HepG2 (cell line): Measurements from ENCODE around the gene E2F1. TPM values are rescaled to one million over a fixed set of nuclear protein-coding genes. Genes with fewer than 3 reads are reported as not detected.

Experiments used
- AGO2 ChIP-seq: fragments of 200-400 bp; formaldehyde crosslinking; optimal IDR thresholded peaks from 2 replicates; pipeline ENCODE3; 2017; ENCODE audit warnings: mild to moderate bottlenecking, low read depth, low read length, moderate library complexity
- BATF2 ChIP-seq: sonication (generic); formaldehyde crosslinking; IDR thresholded peaks from 2 replicates; pipeline ENCODE4 v1.8.0; 2022; ENCODE audit warnings: mild to moderate bottlenecking, missing genetic modification reagents, moderate library complexity
- ELF3 ChIP-seq: IDR thresholded peaks from 2 replicates; pipeline ENCODE4 v1.6.1; 2016; ENCODE audit warnings: missing genetic modification reagents, missing compliant biosample characterization
- HIC2 ChIP-seq: sonication (generic); formaldehyde crosslinking; IDR thresholded peaks from 2 replicates; pipeline ENCODE4 v1.9.0; 2022; ENCODE audit warnings: low read depth, missing genetic modification reagents
- HIVEP1 ChIP-seq: sonication (generic); formaldehyde crosslinking; IDR thresholded peaks from 2 replicates; pipeline ENCODE4 v1.4.0; 2020; ENCODE audit warnings: mild to moderate bottlenecking, missing genetic modification reagents
- HOXA3 ChIP-seq: sonication (generic); formaldehyde crosslinking; IDR thresholded peaks from 2 replicates; pipeline ENCODE4 v1.5.0; 2020; ENCODE audit warnings: missing genetic modification reagents
- IRF2 ChIP-seq: IDR thresholded peaks from 2 replicates; pipeline ENCODE4 v1.6.1; 2018; ENCODE audit warnings: missing genetic modification reagents, missing compliant biosample characterization
- NAIF1 ChIP-seq: sonication (generic); formaldehyde crosslinking; IDR thresholded peaks from 2 replicates; pipeline ENCODE4 v1.5.0; 2020; ENCODE audit warnings: mild to moderate bottlenecking, missing genetic modification reagents, borderline replicate concordance
- NCOR1 ChIP-seq: fragments of 200-600 bp; sonication (generic); IDR thresholded peaks from 2 replicates; pipeline ENCODE4 v1.7.0; 2017; ENCODE audit warnings: antibody characterized with exemption, low read length, borderline replicate concordance
- RARA ChIP-seq: IDR thresholded peaks from 2 replicates; pipeline ENCODE4 v1.6.1; 2016; ENCODE audit warnings: missing genetic modification reagents, missing compliant biosample characterization
- RNF219 ChIP-seq: sonication (generic); formaldehyde crosslinking; IDR thresholded peaks from 2 replicates; pipeline ENCODE4 v1.5.0; 2020; ENCODE audit warnings: mild to moderate bottlenecking, missing genetic modification reagents
- SNAPC4 ChIP-seq: sonication (generic); formaldehyde crosslinking; IDR thresholded peaks from 2 replicates; pipeline ENCODE4 v1.4.0; 2020; ENCODE audit warnings: mild to moderate bottlenecking, missing genetic modification reagents
- THAP11 ChIP-seq: IDR thresholded peaks from 2 replicates; pipeline ENCODE4 v1.6.1; 2016; ENCODE audit warnings: missing biosample characterization, missing genetic modification reagents
- XRCC5 ChIP-seq: fragments of 200-400 bp; formaldehyde crosslinking; optimal IDR thresholded peaks from 2 replicates; pipeline ENCODE3; 2017; ENCODE audit warnings: mild to moderate bottlenecking, low read length
- ZBTB3 ChIP-seq: sonication (generic); formaldehyde crosslinking; IDR thresholded peaks from 2 replicates; pipeline ENCODE4 v1.4.0; 2020; ENCODE audit warnings: low read depth, mild to moderate bottlenecking, moderate library complexity, missing genetic modification reagents, borderline replicate concordance
- ZNF678 ChIP-seq: sonication (generic); formaldehyde crosslinking; IDR thresholded peaks from 2 replicates; pipeline ENCODE4 v1.4.0; 2020; ENCODE audit warnings: mild to moderate bottlenecking, missing genetic modification reagents
- ZNF720 ChIP-seq: sonication (generic); formaldehyde crosslinking; IDR thresholded peaks from 2 replicates; pipeline ENCODE4 v1.4.0; 2020; ENCODE audit warnings: missing genetic modification reagents
- ZNF75D ChIP-seq: sonication (generic); formaldehyde crosslinking; IDR thresholded peaks from 2 replicates; pipeline ENCODE4 v1.8.1; 2023; ENCODE audit warnings: missing genetic modification reagents, mild to moderate bottlenecking, borderline replicate concordance
- ZNF773 ChIP-seq: sonication (generic); formaldehyde crosslinking; IDR thresholded peaks from 2 replicates; pipeline ENCODE4 v1.4.0; 2020; ENCODE audit warnings: missing genetic modification reagents, borderline replicate concordance
- polyA plus RNA-seq, 8 experiments: library from polyadenylated mRNA; depleted of rRNA in 3 of 8; stranded (reverse) in 7 of 8; unstranded in 1 of 8; fragments of >200 nt; fragmentation: Illumina TruSeq in 4 of 8; extraction: Trizol in 4 of 8; gene quantifications; 2 replicates each; pipeline versions ENCODE4 v1.2.1 to v1.2.3, GENCODE V29; 2011 to 2016; ENCODE audit warnings: low read depth in 4 of 8, missing spikeins in 1 of 8, mixed read lengths in 1 of 8; ENCODE audit not compliant: insufficient read depth in 1 of 8
- total RNA-seq, 5 experiments: library from RNA; depleted of rRNA; stranded (reverse); fragments of >200 nt; fragmentation: Illumina TruSeq; extraction: Trizol; gene quantifications; 2 replicates each; pipeline ENCODE4 v1.2.3, GENCODE V29; 2016; ENCODE audit warnings: low read depth in 1 of 5

The E2F1 gene
- total and polyA plus RNA-seq, 2 of the 13 experiments (the other 11 are each of a cell fraction or from before 2014, with no cell fraction given), result 25.5 to 39.4 TPM

- TF ChIP-seq BATF2 (CRISPR knock-in tag), result 0 out of 2 replicates have a peak, but pooled peaks have one; percentile 43
- peak; percentile 87 for TF ChIP-seq AGO2
- TF ChIP-seq ELF3 (CRISPR knock-in tag), result peak; percentile 53; the same call in 1 of the 2 replicates
- peak; percentile 30; the same call in 1 of the 2 replicates for TF ChIP-seq HIC2 (CRISPR knock-in tag)
- TF ChIP-seq HIVEP1, result peak; percentile 68; the same call in 1 of the 2 replicates
- peak; percentile 50 for TF ChIP-seq IRF2 (CRISPR knock-in tag)
- no peak for TF ChIP-seq RNF219
- TF ChIP-seq THAP11 (CRISPR knock-in tag), result peak; percentile 76
- peak; percentile 42 for TF ChIP-seq XRCC5
- TF ChIP-seq SNAPC4 (CRISPR knock-in tag), result no peak
- TF ChIP-seq HOXA3, result peak; percentile 91
- TF ChIP-seq ZNF75D (CRISPR knock-in tag), result peak; percentile 78; the same call in 1 of the 2 replicates
- peak; percentile 82; the same call in 1 of the 2 replicates for TF ChIP-seq ZBTB3 (CRISPR knock-in tag)
- peak; percentile 61; the same call in 1 of the 2 replicates for TF ChIP-seq NCOR1
- peak; percentile 69; the same call in 1 of the 2 replicates for TF ChIP-seq ZNF773 (CRISPR knock-in tag)
- 0 out of 2 replicates have a peak, but pooled peaks have one; percentile 12 for TF ChIP-seq RARA (CRISPR knock-in tag)
- peak; percentile 68; the same call in 1 of the 2 replicates for TF ChIP-seq NAIF1
- TF ChIP-seq ZNF720 (CRISPR knock-in tag), result peak; percentile 86; the same call in 1 of the 2 replicates
- TF ChIP-seq ZNF678 (CRISPR knock-in tag), result peak; percentile 75; the same call in 1 of the 2 replicates
Measured at GRCh38 chr20:33674294-33675135, 11.7 kb downstream of the E2F1 start, which contains the start of gene NECAB3 (continued).
